HepG2 (cell line): ENCODE data around the gene TRIM66. TPM values are rescaled to one million over a fixed set of nuclear protein-coding genes. Genes with fewer than 3 reads are reported as not detected.

Source experiments
- AGO1 ChIP-seq: fragments of 200-400 bp; formaldehyde crosslinking; IDR thresholded peaks from 2 replicates; pipeline ENCODE4 v1.6.1; 2017; ENCODE audit warnings: mild to moderate bottlenecking, low read depth, low read length, moderate library complexity; ENCODE audit not compliant: poor library complexity, severe bottlenecking
- GMEB2 ChIP-seq: IDR thresholded peaks from 2 replicates; pipeline ENCODE4 v1.6.1; 2016; ENCODE audit warnings: missing biosample characterization, missing genetic modification reagents, low read depth
- ONECUT2 ChIP-seq: sonication (generic); formaldehyde crosslinking; IDR thresholded peaks from 2 replicates; pipeline ENCODE4 v1.4.0; 2020; ENCODE audit warnings: missing genetic modification reagents
- TSC22D2 ChIP-seq: sonication (generic); formaldehyde crosslinking; IDR thresholded peaks from 2 replicates; pipeline ENCODE4 v1.5.1; 2020; ENCODE audit warnings: missing genetic modification reagents, mild to moderate bottlenecking, borderline replicate concordance
- UBTF ChIP-seq: sonication (generic); formaldehyde crosslinking; IDR thresholded peaks from 2 replicates; pipeline ENCODE4 v1.4.0; 2020; ENCODE audit warnings: mild to moderate bottlenecking, missing genetic modification reagents
- ZNF362 ChIP-seq: sonication (generic); formaldehyde crosslinking; IDR thresholded peaks from 2 replicates; pipeline ENCODE4 v1.4.0; 2020; ENCODE audit warnings: missing genetic modification reagents, mild to moderate bottlenecking, borderline replicate concordance
- ZNF407 ChIP-seq: sonication (generic); formaldehyde crosslinking; IDR thresholded peaks from one replicate; pipeline ENCODE4 v1.5.1; 2020; ENCODE audit warnings: mild to moderate bottlenecking, missing genetic modification reagents; ENCODE audit errors: not compliant biosample characterization
- ZNF790 ChIP-seq: sonication (generic); formaldehyde crosslinking; IDR thresholded peaks from 2 replicates; pipeline ENCODE4 v1.8.0; 2022; ENCODE audit warnings: missing genetic modification reagents, mild to moderate bottlenecking, borderline replicate concordance
- polyA plus RNA-seq, 8 experiments: library from polyadenylated mRNA; depleted of rRNA in 3 of 8; stranded (reverse) in 7 of 8; unstranded in 1 of 8; fragments of >200 nt; fragmentation: Illumina TruSeq in 4 of 8; extraction: Trizol in 4 of 8; gene quantifications; 2 replicates each; pipeline versions ENCODE4 v1.2.1 to v1.2.3, GENCODE V29; 2011 to 2016; ENCODE audit warnings: low read depth in 4 of 8, missing spikeins in 1 of 8, mixed read lengths in 1 of 8; ENCODE audit not compliant: insufficient read depth in 1 of 8
- total RNA-seq, 5 experiments: library from RNA; depleted of rRNA; stranded (reverse); fragments of >200 nt; fragmentation: Illumina TruSeq; extraction: Trizol; gene quantifications; 2 replicates each; pipeline ENCODE4 v1.2.3, GENCODE V29; 2016; ENCODE audit warnings: low read depth in 1 of 5

Gene TRIM66
- total and polyA plus RNA-seq, 2 of the 13 experiments (the other 11 are each of a cell fraction or from before 2014, with no cell fraction given) = 4.9 to 6.1 TPM

GRCh38 chr11:8593935-8594909, 88.2 kb downstream of the TRIM66 start, which contains the start of gene STK33 (continued):
- no peak for TF ChIP-seq ONECUT2 (CRISPR knock-in tag)
- TF ChIP-seq ZNF790 (CRISPR knock-in tag) = no peak
- TF ChIP-seq ZNF362 (CRISPR knock-in tag) = no peak
- peak; percentile 49; the same call in 1 of the 2 replicates for TF ChIP-seq UBTF
- no peak for TF ChIP-seq ZNF407
- TF ChIP-seq GMEB2 (CRISPR knock-in tag) = no peak
- no peak for TF ChIP-seq AGO1
- TF ChIP-seq TSC22D2 = 0 out of 2 replicates have a peak, but pooled peaks have one; percentile 55
